ENCODE measurements around the gene RHBDF2. TPM values are rescaled to one million over a fixed set of nuclear protein-coding genes. Genes with fewer than 3 reads are reported as not detected.

RHBDF2 gene
- total RNA-seq, 4 donors from 2014 or later, result 33.1 to 99.0 (median 73.5) TPM

- peaks cover 0 to 8% (median 0%) of the 10 kb centered on the region in 4 donors for H3K4me1 ChIP-seq
- no peak overlapping the region for H3K4me3 ChIP-seq
- DNase-seq (ENCODE audit: low spot score in 2 of 2), result no peak
- no peaks in the 10 kb centered on the region for H3K36me3 ChIP-seq
- no peak overlapping the region for H3K27ac ChIP-seq
- TF ChIP-seq CTCF (IDR thresholded peaks at IDR 0.05), result no peak
- no peaks in the 10 kb centered on the region for H3K9me3 ChIP-seq
- WGBS, 2 donors, result 74 to 85% methylated on average over 13 of the region's 13 CpGs
- no peaks in the 10 kb centered on the region for H3K27me3 ChIP-seq
Observed at GRCh38 chr17:76441686-76442340, 59.4 kb downstream of the RHBDF2 start.

- WGBS, 2 donors, result 72 to 80% methylated on average over 2 of the region's 2 CpGs
- H3K9me3 ChIP-seq, result no peaks in the 10 kb centered on the region
- DNase-seq (ENCODE audit: low spot score in 2 of 2), result no peak
- no peaks in the 10 kb centered on the region for H3K36me3 ChIP-seq
- H3K27me3 ChIP-seq, result no peaks in the 10 kb centered on the region
- no peak overlapping the region for H3K4me3 ChIP-seq
- H3K4me1 ChIP-seq, result peaks cover 0 to 4% (median 0%) of the 10 kb centered on the region in 4 donors
- H3K27ac ChIP-seq, result no peak overlapping the region
- TF ChIP-seq CTCF (IDR thresholded peaks at IDR 0.05) (no peak), POLR2A (IDR thresholded peaks at IDR 0.05) (no peak), EP300 (IDR thresholded peaks at IDR 0.05) (no peak)
Observed at GRCh38 chr17:76440751-76441362, 60.4 kb downstream of the RHBDF2 start.

GRCh38 chr17:76439314-76439928, 61.8 kb downstream of the RHBDF2 start:
- H3K4me3 ChIP-seq, result no peak overlapping the region

GRCh38 chr17:76438906-76439305, 62.3 kb downstream of the RHBDF2 start:
- Histone ChIP-seq H3K27me3 (no peaks in the 10 kb centered on the region), H3K4me1 (no peaks in the 10 kb centered on the region), H3K27ac (no peak overlapping the region), H3K9me3 (no peaks in the 10 kb centered on the region), H3K36me3 (no peaks in the 10 kb centered on the region), H3K4me3 (no peak overlapping the region)
- TF ChIP-seq CTCF (IDR thresholded peaks at IDR 0.05) (no peak), POLR2A (IDR thresholded peaks at IDR 0.05) (no peak), EP300 (IDR thresholded peaks at IDR 0.05) (no peak)
- 83 to 87% methylated on average over 9 of the region's 9 CpGs for WGBS, 2 donors
- DNase-seq (ENCODE audit: low spot score in 2 of 2), result no peak

More at GRCh38 chr17:76439314-76439928, 61.8 kb downstream of the RHBDF2 start:
- Histone ChIP-seq H3K4me1 (no peaks in the 10 kb centered on the region), H3K27ac (no peak overlapping the region), H3K9me3 (no peaks in the 10 kb centered on the region), H3K27me3 (no peaks in the 10 kb centered on the region), H3K36me3 (no peaks in the 10 kb centered on the region)
- TF ChIP-seq CTCF (IDR thresholded peaks at IDR 0.05) (no peak), POLR2A (IDR thresholded peaks at IDR 0.05) (no peak), EP300 (IDR thresholded peaks at IDR 0.05) (no peak)
- DNase-seq (ENCODE audit: low spot score in 2 of 2), result no peak
- 86 to 90% methylated on average over 6 of the region's 6 CpGs for WGBS, 2 donors
